ENCODE data around the gene CSNK1G2.
"Not testable (repeated sequence)": the region's sequence is repeated elsewhere in the genome, so short reads cannot be mapped to it uniquely, and the experiment has no call there.

CSNK1G2 gene

DNA sequence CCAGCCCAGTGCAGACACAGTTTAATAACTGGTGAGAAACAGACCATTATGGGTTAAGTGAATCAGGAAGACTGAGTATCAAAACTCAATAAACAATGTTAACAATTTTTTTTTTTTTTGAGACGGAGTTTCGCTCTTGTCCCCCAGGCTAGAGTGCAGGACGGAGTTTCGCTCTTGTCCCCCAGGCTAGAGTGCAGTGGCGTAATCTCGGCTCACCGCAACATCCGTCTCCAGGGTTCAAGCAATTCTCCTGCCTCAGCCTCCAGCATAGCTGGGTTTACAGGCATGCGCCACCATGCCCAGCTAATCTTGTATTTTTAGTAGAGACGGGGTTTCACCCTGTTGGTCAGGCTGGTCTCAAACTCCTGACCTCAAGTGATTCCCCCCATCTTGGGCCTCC lies 47.5 kb downstream of the CSNK1G2 start:
- DNase-seq (ENCODE audit: low read depth), result not testable (repeated sequence)

DNA sequence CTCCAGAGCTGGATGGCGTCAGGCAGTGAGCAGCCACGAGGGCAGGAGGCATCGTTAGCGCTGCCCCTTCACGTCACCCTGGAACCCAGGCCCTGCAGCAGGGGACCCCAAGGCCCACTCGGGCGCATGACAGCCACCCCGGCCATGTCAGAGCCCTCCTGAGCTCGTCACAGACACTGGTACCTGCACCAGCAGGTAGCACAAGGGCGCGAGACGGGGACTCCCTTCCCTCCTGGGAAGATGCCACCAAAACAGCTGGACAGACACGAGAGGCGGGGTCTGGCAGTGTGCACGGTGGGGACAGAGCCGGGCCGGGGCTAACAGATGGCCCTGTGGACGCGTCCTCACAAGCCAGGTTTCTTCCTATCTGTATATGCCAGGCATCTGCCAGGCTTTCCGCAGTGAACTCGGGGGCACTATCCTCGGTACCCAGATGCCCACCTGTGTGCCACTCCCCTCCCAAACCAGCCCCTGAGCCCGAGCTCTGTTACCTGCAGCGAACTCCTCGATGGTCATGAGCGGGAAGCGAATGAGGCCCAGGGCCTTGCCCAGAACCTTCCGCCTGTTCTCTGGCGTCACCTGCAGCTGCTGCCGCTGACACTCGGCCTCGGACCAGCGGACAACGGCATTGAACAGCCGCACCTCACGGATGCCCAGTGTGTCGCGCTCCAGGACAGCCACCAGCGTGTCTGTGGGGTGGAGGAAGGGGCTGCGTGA lies 48.7 kb downstream of the CSNK1G2 start:
- DNase-seq (ENCODE audit: low read depth), result no peak

DNA sequence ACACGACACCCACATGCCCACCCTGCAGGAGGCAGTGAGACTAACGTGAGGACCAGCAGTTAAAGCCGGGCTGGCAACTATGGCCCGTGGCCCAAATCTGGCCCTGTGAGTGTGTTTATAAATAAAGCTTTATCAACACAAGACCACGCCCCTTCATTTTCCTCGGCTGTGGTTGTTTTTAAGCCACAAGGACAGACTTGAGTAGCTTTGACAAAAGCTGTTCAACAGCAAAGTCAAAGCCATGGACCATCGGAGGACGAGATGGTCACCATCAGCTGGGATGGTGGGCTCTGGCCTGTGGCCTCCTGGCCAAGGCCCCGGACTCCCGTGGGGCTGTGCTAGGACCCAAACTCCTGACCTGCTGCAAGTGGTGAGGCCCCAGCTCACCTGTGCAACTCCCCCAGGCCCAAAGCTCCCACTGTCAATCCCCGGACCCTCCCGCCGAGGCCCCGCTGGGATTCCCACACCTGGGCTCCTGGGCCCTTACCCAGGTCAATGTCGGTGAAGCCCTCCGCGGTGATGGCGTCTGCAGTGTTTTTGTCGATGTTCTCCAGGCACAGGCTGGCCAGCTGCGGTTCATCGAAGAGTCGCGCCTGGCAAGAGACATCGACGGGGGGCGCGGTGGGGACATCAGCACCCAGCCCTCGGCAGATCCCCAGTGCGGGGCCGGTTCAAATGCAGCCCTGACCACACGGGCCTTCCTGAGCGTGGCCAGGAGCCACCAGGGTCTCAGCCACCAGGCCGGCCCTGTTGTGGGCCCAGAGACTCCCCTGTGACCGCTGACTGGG lies 49.5 kb downstream of the CSNK1G2 start:
- DNase-seq (ENCODE audit: low read depth), result no peak

DNA sequence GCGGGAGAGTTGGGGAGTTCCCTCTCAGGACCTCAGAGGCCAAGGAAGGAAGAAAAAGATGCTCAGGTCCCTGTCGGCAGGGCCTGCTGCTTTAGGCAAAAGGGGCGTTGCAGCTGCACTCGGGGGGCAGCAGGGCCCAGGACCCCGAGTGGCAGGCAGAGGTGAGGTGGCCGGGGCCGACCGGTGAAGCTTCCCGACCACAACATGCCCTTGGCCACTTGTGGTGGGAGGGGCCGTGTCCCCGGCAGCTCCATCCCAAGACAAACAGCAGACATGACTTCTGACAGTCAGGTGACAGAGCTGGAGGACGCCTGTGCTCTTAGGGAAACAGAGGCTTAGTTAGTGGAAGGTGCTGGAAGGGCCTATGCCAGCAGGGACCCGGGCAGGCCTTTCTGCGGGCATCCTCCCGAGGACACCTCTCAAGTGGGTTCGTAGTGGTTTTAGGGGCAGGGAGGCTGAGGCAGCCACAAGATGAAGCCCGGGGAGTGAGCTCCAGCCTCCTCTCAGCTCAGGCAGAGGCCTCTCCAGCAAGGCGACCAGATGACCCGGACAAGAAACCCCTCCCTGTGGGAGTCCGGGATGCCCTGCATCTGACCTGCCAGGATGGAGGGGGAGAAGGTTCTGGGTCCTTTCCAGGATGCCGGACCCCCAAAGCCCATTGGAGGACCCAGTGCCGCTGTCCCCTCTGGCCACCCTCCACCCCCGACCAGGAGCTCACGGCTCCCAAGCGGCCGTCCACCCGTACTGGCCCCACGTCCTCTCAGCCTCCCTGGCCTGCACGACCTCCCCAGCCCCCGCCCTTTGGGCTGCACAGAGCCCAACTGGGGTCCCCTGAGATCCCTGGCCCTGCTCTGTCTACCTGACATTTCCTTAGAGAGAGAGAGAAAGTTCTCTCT lies 50.3 kb downstream of the CSNK1G2 start:
- no peak for DNase-seq (ENCODE audit: low read depth)

DNA sequence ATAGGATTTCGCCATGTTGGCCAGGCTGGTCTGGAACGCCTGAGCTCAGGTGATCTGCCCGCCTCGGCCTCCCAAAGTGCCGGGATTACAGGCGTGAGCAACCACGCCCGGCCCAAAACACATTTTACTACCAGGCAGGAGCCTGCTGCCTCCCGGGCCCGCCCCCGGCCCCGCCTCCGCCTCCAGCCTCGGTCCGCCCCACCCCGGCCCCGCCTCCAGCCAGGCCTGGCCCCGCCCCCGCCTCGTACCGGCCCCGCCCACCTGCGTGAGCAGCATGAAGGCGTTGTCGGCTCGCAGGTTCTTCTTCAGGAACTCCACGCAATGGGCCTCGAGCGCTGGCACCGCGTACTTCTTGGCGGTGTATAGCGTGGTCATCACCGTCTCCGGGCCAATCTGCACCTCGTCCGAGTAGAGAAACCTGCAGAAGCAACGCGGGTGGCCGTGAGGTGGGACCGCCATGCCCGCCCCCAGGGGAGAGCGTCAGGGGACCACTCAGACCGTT lies 51.8 kb downstream of the CSNK1G2 start:
- DNase-seq (ENCODE audit: low read depth), result peak; percentile 34

DNA sequence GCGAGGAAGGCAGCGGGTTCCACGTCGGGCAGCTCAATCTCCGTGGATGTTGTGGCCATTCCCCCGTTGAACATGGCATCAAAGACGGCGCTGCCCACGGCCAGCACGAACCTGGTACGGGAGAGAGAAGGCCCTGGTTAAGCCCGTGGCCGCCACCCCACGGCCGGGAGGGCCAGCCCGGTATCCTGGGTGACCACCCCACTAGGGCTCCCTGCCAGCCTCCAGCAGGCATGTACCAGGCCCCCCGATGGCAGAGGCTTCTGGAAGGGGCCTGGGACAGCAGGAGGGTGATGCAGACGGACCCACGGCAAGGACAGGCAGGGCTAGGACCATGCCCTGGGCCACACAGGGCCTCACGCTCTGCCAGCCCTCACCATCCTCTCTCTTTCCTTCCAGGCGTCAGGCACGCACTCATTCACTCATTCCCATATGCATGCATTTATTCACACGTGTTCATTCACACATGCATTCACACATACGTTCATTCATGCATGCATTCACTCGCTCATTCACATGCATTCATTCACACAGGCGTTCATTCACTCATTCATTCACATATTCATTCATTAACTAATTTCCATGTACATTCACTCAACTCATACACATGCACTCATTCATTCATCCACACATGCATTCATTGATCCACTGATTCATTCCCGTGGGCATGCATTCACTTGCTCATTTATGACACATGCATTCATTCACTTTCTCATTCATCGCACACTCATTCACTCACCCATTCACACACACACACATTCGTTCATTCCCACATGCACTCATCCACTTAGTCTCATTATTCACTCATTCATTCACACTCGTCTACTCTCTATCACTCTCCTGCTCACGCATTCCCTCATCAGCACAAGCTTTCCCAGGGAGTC lies 56.6 kb downstream of the CSNK1G2 start:
- no peak for DNase-seq (ENCODE audit: low read depth)

DNA sequence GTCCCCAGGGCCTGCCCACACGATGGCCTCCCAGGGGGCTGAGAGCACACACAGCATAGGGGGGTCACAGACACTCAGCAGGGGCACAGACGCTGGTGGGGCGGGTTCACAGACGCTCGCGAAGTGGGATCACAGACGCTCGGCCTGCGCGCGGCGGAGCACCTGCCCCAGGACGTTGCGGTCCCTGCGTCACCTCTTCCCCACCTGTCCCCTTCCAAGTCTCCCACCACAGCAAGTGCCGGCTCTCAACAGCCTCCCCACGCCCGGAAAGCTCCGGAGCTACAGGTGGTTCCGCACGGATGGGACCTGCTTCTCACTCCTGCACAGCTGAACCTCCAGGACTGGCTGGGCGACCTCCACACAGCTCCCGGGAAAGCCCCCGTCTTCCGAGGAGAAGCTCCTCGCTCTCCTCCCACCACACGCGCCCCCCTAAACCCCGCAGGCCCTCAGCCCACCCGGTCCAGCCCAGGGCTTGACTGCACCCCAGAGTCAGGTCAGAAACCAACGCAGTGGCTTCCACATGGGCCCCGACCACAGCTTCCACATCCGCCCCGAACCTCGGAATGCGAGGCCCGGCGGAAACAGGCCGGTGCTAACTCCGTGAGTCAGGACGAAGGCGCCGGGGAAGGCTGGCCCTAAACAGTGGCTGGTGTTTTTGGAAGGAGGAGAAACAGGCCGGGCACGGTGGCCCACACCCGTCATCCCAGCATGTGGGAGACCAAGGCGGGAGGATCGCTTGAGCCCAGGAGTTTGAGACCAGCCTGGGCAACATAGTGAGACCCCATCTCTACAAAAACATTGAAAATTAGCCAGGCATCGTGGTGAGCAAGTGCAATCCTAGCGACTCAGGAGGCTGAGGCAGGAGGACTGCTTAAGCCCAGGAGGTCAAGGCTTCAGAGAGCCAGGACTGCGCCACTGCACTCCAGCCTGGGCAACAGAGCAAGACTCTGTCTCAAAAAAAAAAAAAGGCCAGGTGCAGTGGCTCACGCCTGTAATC lies 58.0 kb downstream of the CSNK1G2 start:
- DNase-seq (ENCODE audit: low read depth), result no peak

DNA sequence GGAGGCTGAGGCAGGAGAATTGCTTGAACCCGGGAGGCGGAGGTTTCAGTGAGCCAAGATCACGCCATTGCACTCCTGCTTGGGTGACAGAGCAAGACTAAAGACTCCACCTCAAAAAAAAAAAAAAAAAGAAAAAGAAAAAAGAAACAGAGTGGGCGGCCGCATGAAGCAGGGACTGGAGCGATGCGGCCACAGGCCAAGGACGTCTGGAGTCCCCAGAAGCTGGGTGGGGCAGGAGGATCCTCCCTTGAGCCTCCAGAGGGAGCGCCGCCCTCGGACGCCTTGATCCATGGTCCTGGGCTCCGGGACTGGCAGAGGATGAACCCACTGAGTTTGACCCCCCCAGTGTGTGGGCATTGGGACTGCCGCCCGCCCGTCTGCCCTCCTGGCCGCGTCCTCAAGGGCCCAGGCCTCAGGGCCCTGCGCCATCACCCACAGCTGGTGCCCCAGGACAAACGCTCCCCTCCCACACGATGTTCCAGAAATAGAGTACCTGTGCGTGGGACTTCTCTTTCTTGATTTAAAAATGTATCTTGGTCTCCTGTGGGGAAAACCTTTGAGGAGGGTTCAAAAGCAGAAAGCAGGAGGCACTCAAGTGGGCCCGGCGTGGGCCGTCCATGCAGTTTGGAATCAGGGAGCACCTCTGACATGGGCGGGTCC lies 59.0 kb downstream of the CSNK1G2 start:
- no peak for DNase-seq (ENCODE audit: low read depth)

DNA sequence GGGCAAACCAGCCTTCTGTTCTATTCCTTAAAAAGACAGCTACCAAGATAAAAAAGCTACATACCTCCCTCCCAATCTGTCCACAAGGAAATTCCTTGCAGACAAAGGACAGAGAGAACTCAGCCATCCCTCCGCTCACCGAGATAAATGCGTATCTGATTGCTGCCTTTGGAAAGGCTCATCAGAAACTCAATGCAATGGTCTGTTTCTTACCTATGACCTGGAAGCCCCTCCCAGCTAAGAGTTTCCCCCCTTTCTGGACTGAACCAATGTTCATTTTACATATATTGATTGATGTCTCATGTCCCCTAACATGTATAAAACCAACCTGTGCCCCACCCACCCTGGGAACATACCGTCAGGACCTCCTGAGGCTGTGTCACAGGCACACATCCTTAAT lies 62.9 kb downstream of the CSNK1G2 start:
- DNase-seq (ENCODE audit: low read depth), result no peak

DNA sequence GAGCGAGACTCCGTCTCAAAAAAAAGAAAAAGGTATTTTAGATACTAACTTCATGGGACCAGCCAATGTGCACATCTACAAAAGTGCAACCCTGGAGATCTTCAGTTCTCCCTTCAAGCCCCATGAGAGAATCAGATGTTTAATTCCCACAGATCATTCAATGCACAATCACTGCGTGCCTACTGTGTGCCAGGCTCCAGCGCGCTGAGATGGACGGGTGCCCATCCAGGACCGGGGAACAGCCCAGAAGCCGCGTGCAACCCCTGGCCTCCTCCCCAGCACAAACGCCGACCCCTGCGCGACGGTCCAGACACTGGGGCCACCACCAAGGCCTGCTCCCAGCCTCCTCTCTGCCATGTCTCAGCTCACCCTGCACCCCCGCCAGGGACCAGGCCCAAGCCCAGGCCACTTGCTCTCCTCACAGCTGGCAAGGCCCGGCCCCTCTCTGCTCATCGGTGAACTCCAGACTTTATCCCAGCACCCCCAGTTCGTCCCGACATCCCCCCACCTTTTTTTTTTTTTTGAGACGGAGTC lies 69.2 kb downstream of the CSNK1G2 start:
- no peak for DNase-seq (ENCODE audit: low read depth)

DNA sequence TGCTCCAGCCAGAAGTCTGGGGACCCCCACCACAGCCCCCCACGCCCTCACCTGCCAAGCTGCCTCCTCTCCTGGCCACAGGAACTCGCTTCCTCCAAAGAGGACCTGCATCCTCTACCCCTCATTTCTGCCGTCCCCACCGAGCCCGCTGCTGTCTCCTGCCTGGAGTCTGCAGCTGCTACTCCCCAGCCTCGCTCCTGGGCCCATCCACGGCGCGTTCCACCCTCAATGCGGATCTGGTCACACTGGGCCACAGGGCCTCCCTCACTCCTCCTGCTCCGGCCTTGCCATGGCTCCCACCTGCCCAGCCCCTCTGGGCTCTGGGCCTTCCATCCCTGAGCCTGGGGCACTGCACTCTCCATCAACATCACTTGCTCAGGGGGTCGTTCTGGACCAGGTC lies 70.2 kb downstream of the CSNK1G2 start:
- no peak for DNase-seq (ENCODE audit: low read depth)

DNA sequence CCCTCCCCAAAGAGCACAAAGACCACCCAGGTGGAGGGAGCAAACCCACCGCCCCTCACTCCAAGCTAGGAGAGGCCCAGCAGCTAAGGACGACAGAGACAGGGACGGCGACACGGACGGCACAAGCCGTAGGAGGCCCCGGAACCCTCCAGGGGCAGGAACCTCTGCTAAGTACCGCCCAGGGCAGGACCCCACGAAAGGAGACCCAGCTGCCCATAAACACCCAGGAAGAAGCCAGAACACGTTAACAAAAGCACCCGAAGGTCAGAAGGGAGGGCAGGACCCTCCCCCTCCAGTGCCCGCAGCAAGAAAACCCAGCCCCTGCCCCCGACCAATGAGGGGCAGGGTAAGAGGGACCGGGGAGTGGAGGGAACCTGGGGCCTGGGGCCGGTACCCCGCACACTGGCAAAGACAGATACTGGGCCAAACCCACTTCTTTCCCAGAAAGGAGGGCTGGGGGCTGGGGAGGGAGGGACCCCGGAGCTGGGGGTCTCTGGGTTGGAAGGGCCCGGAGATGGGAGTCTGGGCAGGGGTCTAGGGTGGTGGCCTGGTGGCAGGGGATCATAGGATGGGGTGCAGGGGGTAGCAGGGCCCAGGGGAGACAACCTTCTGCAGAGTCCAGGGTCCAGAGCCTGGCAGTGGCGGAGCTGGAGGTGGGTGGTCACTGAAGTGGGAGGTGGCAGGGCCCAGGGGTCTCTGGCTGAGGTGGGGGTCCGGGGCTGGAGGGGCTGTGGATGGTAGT lies 72.1 kb downstream of the CSNK1G2 start:
- DNase-seq (ENCODE audit: low read depth), result no peak

DNA sequence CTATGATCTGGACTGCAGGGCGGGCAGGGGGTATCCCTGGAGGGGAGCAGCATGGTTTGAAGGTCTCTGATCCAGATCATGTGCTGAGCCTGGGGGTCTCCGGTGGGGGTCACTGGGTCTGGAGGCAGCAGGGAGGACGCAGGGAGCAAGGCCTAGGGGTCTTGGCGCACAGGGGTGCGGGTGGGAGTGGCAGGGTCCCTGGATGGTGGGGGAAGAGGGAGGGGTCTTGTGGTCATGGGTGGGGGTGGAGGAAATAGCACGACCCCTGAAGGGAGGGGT lies 72.7 kb downstream of the CSNK1G2 start:
- no peak for DNase-seq (ENCODE audit: low read depth)

DNA sequence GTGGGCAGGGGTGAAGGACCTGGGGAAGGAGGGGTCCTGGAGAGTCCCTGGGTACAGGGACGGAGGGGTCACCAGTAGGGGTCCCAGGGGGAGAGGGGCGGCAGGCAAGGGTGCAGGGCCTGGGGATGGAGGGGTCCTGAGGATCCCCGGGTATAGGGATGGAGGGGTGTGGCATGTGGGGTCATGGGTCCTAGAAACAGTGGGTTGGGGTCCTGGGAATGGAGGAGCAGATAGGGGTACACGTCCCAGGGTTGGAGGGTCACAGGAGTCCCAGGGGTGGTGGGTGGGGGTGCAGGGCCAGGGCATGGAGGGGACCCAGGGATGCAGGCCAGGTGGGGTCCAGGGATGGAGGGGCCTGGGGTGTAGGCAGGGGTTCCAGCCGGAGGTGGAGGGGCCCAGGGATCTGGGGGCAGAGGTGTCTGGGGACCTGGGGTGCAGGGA lies 73.2 kb downstream of the CSNK1G2 start:
- no peak for DNase-seq (ENCODE audit: low read depth)

DNA sequence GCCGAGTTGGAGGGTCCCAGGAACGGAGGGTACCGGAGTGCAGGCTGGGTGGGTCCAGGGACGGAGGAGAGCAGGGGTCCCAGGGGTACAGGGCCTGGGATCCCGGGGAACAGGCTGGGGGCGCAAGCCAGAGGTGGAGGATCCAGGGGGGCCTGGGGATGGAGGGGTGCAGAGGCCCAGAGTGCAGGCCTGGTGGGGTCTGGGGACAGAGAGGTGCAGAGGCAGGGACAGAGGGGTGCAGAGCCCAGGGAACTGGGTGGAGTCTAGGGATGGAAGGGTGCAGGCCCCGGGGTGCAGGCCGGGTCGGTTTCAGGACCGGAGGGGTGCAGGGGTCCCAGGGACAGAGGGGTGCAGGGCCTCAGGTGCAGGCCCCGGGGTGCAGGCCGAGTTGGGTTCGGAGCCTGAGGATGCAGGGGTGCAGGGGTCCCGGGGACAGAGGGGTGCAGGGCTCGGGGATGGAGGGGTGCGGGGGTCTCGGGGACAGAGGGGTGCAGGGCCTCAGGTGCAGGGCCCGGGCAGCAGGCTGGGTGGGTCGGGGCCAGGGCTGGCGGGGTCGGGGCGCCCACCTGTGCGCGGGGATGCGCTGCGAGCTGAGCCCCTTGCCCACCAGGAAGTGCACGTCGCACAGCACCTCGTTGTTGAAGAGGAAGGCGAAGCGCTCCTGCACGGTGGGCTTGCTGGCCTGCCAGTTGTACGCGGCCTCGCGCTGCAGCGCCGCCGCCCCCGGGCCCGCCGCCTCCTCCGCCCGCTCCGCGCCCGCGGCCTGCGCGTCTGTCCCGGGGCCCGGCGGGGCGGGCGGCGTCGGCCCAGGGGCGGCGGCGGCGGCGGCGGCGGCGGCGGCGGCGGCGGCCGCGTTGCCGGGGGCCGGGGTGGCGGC lies 74.0 kb downstream of the CSNK1G2 start:
- peak; percentile 19 for DNase-seq (ENCODE audit: low read depth)

DNA sequence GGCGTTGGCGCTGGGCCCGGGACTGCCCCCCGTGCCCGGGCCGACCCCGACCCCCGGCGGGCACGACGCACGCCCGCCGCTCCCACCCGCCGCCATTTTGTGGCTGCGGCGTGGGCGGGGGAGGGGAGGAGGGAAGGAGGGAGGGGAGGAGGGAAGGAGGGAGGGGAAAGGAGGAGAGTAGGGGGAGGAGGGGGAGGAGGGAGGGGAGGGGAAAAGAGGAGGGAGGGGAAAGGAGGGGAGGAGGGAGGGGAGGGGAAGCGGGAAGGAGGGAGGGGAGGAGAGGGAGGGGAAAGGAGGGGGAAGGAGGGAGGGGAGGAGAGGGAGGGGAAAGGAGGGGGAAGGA lies 74.6 kb downstream of the CSNK1G2 start, which contains the start of gene BTBD2:
BTBD2 (minus strand) TSS at position 107 of the 343 bp plus-strand sequence; CDS start at position 96, 11 bp downstream.
- DNase-seq (ENCODE audit: low read depth), result peak; percentile 40

DNA sequence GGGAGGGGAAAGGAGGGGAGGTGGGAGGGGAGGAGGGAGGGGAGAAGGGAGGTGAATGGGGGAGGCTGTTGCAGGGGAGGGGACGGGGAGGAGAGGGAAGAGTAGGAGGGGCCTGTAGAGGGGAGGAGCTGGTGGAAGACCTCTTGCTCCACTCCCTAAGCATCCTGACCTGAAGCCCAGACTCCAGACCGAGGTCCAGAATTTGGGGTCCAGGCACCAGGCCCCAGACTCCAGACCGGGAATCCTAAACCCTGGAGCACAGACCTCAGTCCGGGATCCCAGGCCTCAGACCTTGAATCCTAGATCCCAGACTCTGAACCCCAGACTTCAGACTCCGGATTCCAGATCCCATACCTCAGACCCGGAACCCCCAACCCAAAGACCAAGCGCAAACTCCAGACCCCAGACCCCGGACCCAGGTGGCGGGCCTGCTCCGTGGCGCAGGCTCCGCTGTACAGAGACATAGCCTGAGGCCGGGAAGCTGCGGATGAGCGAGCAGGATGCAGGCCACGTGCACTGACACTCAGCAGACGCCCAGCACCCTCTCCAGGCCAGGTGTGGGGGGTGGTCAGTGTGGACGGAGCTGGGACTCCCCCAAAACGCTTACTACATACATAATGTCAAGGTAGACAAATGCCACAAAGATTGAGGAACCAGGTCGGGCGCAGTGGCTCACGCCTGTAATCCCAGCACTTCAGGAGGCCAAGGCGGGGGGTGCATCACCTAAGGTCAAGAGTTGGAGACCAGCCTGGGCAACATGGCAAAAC lies 75.3 kb downstream of the CSNK1G2 start:
- DNase-seq (ENCODE audit: low read depth), result peak; percentile 23
